K562 (cell line): ENCODE results near the gene CMTM5. TPM values are rescaled to one million over a fixed set of nuclear protein-coding genes. Genes with fewer than 3 reads are reported as not detected.

Experiments used
- MCM5 ChIP-seq: fragments of 450-650 bp; IDR thresholded peaks from 2 replicates; pipeline ENCODE4 v1.6.1; 2016; ENCODE audit warnings: low read depth
- NCOA1 ChIP-seq: fragments of 450-650 bp; IDR thresholded peaks from 2 replicates; pipeline ENCODE4 v1.6.1; 2016; ENCODE audit warnings: low read depth
- NCOA2 ChIP-seq, 2 experiments: fragments of 450-650 bp; IDR thresholded peaks; 2 replicates each; pipeline ENCODE4 v1.6.1; 2018; ENCODE audit warnings: mild to moderate bottlenecking in 2 of 2, moderate library complexity in 1 of 2; ENCODE audit not compliant: partially characterized antibody in 2 of 2
- NR2C2 ChIP-seq, 2 experiments: fragments of 200-800 bp in 1 of 2; sonication (Bioruptor generic) in 1 of 2; sonication (generic) in 1 of 2; formaldehyde crosslinking in 1 of 2; IDR thresholded peaks; 2 replicates each; pipeline versions ENCODE4 v1.6.1 to v1.8.0; 2016 to 2022; ENCODE audit warnings: mild to moderate bottlenecking in 1 of 2, missing compliant biosample characterization in 1 of 2, missing genetic modification characterization in 1 of 2, missing genetic modification reagents in 1 of 2
- NR4A1 ChIP-seq, 2 experiments: fragments of 250-450 bp in 1 of 2; fragments of 450-650 bp in 1 of 2; sonication (Bioruptor Pico) in 1 of 2; IDR thresholded peaks; 2 replicates each; pipeline versions ENCODE4 v1.4.0 to v1.6.1; 2016 to 2020; ENCODE audit warnings: mild to moderate bottlenecking in 2 of 2, missing compliant biosample characterization in 1 of 2, missing genetic modification characterization in 1 of 2, moderate library complexity in 1 of 2
- OTX1 ChIP-seq: fragments of 450-650 bp; formaldehyde crosslinking; IDR thresholded peaks from 2 replicates; pipeline ENCODE4 v1.4.0; 2022; ENCODE audit warnings: mild to moderate bottlenecking
- POLR2A ChIP-seq: fragments of 450-650 bp; conservative IDR thresholded peaks from 2 replicates; pipeline ENCODE4 v1.6.1; 2016
- SMC3 ChIP-seq: conservative IDR thresholded peaks from 2 replicates; pipeline ENCODE4 v1.6.1; 2011; ENCODE audit warnings: low read depth, low read length, improper control_type of control experiment; ENCODE audit not compliant: insufficient read depth
- TRIM28 ChIP-seq: fragments of 450-650 bp; IDR thresholded peaks from 2 replicates; pipeline ENCODE4 v1.6.1; 2017
- polyA plus RNA-seq, 8 experiments: library from polyadenylated mRNA; depleted of rRNA in 4 of 8; stranded (reverse) in 5 of 8; unstranded in 3 of 8; fragments of >200 nt; fragmentation: Nextera tagmentation in 2 of 8; fragmentation: Illumina TruSeq in 1 of 8; extraction: Ambion mirVana in 2 of 8; extraction: Trizol in 1 of 8; gene quantifications; 2 replicates each; pipeline versions ENCODE4 v1.2.1 to v1.2.3, GENCODE V29; 2011 to 2014; ENCODE audit warnings: inconsistent platforms in 1 of 8, missing spikeins in 1 of 8
- total RNA-seq, 7 experiments: library from RNA; depleted of rRNA in 6 of 7; stranded (reverse); fragments of >200 nt in 6 of 7; fragmentation: Illumina TruSeq in 2 of 7; extraction: Trizol in 2 of 7; gene quantifications; 2 replicates each; pipeline versions ENCODE4 v1.2.1 to v1.2.3, GENCODE V29; 2011 to 2021; ENCODE audit warnings: low replicate concordance in 1 of 7
- TF ChIP-seq, protein P1 (sequence below): IDR thresholded peaks from 2 replicates; pipeline ENCODE4 v1.6.1; 2012; ENCODE audit warnings: low read depth, low read length, improper control_type of control experiment, borderline replicate concordance
- TF ChIP-seq, protein P2 (sequence below): fragments of 450-650 bp; IDR thresholded peaks from 2 replicates; pipeline ENCODE4 v1.6.1; 2016; ENCODE audit warnings: missing biosample characterization, missing genetic modification characterization
- TF ChIP-seq, protein P3 (sequence below): fragments of 450-650 bp; formaldehyde crosslinking; IDR thresholded peaks from 2 replicates; pipeline ENCODE4 v1.4.0; 2020; ENCODE audit warnings: mild to moderate bottlenecking
- TF ChIP-seq, protein P4 (sequence below), 3 experiments: IDR thresholded peaks in 2 of 3; conservative IDR thresholded peaks in 1 of 3; 2 replicates each; pipeline ENCODE4 v1.5.1; 2011 to 2012; ENCODE audit warnings: low read length in 3 of 3, mild to moderate bottlenecking in 3 of 3, control low read depth in 2 of 3, improper control_type of control experiment in 1 of 3, inconsistent platforms in 1 of 3, low read depth in 1 of 3, mixed read lengths in 1 of 3, moderate library complexity in 1 of 3; ENCODE audit not compliant: insufficient read depth in 2 of 3

The CMTM5 gene
- total and polyA plus RNA-seq, 9 of the 15 experiments (the other 6 are each of a cell fraction or from before 2014, with no cell fraction given) = 0.21 TPM; not detected in 8

DNA sequence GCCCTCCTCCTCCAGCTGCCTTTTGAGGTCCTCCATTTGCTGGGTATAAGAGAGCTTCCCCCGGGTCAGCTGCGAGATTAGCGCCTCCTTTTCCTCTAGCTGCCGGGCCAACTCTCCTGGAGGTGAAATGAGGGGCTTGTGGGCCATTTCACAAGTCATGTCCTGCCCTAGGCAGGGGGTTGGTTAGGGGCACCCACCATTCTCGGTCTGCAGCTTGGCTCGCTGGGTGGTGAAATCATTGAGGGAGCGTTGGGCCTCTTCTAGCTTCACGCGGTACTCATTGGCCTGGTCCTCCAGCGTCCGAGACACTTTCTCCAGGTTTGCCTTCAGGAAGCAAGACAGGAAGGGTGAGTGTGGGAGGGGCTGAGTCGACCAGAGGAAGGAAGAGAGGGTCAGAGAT is 12.6 kb downstream of the CMTM5 start (continued):
- TF ChIP-seq, protein P1, sequence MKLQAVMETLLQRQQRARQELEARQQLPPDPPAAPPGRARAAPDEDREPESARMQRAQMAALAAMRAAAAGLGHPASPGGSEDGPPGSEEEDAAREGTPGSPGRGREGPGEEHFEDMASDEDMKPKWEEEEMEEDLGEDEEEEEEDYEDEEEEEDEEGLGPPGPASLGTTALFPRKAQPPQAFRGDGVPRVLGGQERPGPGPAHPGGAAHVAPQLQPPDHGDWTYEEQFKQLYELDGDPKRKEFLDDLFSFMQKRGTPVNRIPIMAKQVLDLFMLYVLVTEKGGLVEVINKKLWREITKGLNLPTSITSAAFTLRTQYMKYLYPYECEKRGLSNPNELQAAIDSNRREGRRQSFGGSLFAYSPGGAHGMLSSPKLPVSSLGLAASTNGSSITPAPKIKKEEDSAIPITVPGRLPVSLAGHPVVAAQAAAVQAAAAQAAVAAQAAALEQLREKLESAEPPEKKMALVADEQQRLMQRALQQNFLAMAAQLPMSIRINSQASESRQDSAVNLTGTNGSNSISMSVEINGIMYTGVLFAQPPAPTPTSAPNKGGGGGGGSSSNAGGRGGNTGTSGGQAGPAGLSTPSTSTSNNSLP = no peak
- TF ChIP-seq OTX1 (CRISPR knock-in tag) (no peak), NCOA1 (no peak), TRIM28 (no peak), NR2C2 (CRISPR knock-in tag; IDR thresholded peaks at IDR 0.05) (no peak), NR2C2 (tag; IDR thresholded peaks at IDR 0.05) (no peak), SMC3 (no peak), POLR2A (no peak), MCM5 (no peak), NR4A1 (CRISPR knock-in tag; IDR thresholded peaks at IDR 0.05) (no peak), NR4A1 (tag; IDR thresholded peaks at IDR 0.05) (no peak), NCOA2 (IDR thresholded peaks at IDR 0.05; ENCODE audit: partially characterized antibody in 2 of 2) (no peak)
- TF ChIP-seq, protein P2, sequence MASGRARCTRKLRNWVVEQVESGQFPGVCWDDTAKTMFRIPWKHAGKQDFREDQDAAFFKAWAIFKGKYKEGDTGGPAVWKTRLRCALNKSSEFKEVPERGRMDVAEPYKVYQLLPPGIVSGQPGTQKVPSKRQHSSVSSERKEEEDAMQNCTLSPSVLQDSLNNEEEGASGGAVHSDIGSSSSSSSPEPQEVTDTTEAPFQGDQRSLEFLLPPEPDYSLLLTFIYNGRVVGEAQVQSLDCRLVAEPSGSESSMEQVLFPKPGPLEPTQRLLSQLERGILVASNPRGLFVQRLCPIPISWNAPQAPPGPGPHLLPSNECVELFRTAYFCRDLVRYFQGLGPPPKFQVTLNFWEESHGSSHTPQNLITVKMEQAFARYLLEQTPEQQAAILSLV (tag) = no peak
- TF ChIP-seq, protein P3, sequence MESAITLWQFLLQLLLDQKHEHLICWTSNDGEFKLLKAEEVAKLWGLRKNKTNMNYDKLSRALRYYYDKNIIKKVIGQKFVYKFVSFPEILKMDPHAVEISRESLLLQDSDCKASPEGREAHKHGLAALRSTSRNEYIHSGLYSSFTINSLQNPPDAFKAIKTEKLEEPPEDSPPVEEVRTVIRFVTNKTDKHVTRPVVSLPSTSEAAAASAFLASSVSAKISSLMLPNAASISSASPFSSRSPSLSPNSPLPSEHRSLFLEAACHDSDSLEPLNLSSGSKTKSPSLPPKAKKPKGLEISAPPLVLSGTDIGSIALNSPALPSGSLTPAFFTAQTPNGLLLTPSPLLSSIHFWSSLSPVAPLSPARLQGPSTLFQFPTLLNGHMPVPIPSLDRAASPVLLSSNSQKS (CRISPR knock-in tag) = no peak
- TF ChIP-seq, protein P4, sequence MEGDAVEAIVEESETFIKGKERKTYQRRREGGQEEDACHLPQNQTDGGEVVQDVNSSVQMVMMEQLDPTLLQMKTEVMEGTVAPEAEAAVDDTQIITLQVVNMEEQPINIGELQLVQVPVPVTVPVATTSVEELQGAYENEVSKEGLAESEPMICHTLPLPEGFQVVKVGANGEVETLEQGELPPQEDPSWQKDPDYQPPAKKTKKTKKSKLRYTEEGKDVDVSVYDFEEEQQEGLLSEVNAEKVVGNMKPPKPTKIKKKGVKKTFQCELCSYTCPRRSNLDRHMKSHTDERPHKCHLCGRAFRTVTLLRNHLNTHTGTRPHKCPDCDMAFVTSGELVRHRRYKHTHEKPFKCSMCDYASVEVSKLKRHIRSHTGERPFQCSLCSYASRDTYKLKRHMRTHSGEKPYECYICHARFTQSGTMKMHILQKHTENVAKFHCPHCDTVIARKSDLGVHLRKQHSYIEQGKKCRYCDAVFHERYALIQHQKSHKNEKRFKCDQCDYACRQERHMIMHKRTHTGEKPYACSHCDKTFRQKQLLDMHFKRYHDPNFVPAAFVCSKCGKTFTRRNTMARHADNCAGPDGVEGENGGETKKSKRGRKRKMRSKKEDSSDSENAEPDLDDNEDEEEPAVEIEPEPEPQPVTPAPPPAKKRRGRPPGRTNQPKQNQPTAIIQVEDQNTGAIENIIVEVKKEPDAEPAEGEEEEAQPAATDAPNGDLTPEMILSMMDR (IDR thresholded peaks at IDR 0.05 in 2 of 3, conservative IDR thresholded peaks at IDR 0.05 in 1 of 3; ENCODE audit: insufficient read depth in 2 of 3, low read depth in 1 of 3, low read length in 3 of 3) = no peak
- TF ChIP-seq, all 486 proteins: peak for 0
